Transverse colon (tissue), 4 donors: ENCODE data around the gene CTXN2.

Experiments used
- CTCF ChIP-seq, 5 experiments: fragments of 200-600 bp in 3 of 5; fragments of 450-650 bp in 2 of 5; sonication (generic) in 3 of 5; IDR thresholded peaks; 1 replicate in 2 of 5; 2 replicates in 3 of 5; pipeline ENCODE4 v1.5.1; 2016 to 2017; ENCODE audit warnings: antibody characterized with exemption in 5 of 5, inconsistent platforms in 3 of 5, mild to moderate bottlenecking in 2 of 5, moderate library complexity in 1 of 5
- POLR2AphosphoS5 ChIP-seq, 3 donors: sonication (generic); formaldehyde crosslinking; IDR thresholded peaks; one replicate each; pipeline ENCODE4 v1.6.1; 2016; ENCODE audit warnings: antibody characterized with exemption in 3 of 3

- TF ChIP-seq CTCF (IDR thresholded peaks at IDR 0.05) = no peak
- no peak for TF ChIP-seq POLR2AphosphoS5 (IDR thresholded peaks at IDR 0.05)
These were observed 5.9 kb upstream of the CTXN2 start for GRCh38 chr15:48185529-48185928.
